ENCODE measurements around the gene RECQL5. TPM values are rescaled to one million over a fixed set of nuclear protein-coding genes. Genes with fewer than 3 reads are reported as not detected.
A peak's percentile ranks its signal among the peaks of the same experiment; 100 is the strongest.

The RECQL5 gene
- total RNA-seq, 1 experiment from 2014 or later = 46.1 TPM

DNA sequence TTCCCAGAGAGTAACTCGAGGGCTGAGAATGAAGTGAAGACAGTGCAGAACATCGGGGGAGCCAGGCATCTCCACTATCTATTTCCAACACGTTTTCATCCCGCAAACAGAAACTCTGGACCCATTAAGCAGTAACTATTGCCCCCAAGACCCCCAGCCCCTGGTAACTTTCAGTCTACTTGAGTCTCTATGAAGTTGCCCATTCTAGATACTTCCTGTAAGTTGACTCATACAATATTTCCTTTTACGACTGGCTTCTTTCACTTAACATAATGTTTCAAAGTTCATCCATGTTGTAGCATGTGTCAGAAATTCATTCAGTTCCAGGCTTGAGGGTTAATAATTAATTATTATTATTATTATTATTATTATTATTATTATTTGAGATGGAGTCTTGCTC is 59.9 kb downstream of the RECQL5 start:
- Histone ChIP-seq H3K36me3 (ENCODE audit: control insufficient read depth, insufficient read depth, low read length) (no peaks in the 10 kb centered on the region), H3K4me3 (ENCODE audit: low read depth in 2 of 2, low read length in 2 of 2) (no peak overlapping the region), H3K27ac (ENCODE audit: low read length) (no peak overlapping the region), H3K9me3 (ENCODE audit: control insufficient read depth, insufficient read depth, low read depth, low read length) (no peaks in the 10 kb centered on the region), H3K4me1 (ENCODE audit: control insufficient read depth, insufficient read depth, low read length) (no peaks in the 10 kb centered on the region), H3K27me3 (ENCODE audit: control insufficient read depth, insufficient read depth, low read length) (no peaks in the 10 kb centered on the region)
- no peak for TF ChIP-seq POLR2AphosphoS5 (IDR thresholded peaks at IDR 0.05; ENCODE audit: low read depth, low read length)
- no peak for TF ChIP-seq TCF7L2 (IDR thresholded peaks at IDR 0.05; ENCODE audit: low read depth, low read length)
- TF ChIP-seq, protein P1, sequence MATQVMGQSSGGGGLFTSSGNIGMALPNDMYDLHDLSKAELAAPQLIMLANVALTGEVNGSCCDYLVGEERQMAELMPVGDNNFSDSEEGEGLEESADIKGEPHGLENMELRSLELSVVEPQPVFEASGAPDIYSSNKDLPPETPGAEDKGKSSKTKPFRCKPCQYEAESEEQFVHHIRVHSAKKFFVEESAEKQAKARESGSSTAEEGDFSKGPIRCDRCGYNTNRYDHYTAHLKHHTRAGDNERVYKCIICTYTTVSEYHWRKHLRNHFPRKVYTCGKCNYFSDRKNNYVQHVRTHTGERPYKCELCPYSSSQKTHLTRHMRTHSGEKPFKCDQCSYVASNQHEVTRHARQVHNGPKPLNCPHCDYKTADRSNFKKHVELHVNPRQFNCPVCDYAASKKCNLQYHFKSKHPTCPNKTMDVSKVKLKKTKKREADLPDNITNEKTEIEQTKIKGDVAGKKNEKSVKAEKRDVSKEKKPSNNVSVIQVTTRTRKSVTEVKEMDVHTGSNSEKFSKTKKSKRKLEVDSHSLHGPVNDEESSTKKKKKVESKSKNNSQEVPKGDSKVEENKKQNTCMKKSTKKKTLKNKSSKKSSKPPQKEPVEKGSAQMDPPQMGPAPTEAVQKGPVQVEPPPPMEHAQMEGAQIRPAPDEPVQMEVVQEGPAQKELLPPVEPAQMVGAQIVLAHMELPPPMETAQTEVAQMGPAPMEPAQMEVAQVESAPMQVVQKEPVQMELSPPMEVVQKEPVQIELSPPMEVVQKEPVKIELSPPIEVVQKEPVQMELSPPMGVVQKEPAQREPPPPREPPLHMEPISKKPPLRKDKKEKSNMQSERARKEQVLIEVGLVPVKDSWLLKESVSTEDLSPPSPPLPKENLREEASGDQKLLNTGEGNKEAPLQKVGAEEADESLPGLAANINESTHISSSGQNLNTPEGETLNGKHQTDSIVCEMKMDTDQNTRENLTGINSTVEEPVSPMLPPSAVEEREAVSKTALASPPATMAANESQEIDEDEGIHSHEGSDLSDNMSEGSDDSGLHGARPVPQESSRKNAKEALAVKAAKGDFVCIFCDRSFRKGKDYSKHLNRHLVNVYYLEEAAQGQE (IDR thresholded peaks at IDR 0.05; ENCODE audit: insufficient read depth in 1 of 2, low read depth in 2 of 2, low read length in 1 of 2) = no peak
- TF ChIP-seq SIN3A (IDR thresholded peaks at IDR 0.05; ENCODE audit: borderline replicate concordance, insufficient read depth, low read depth, low read length) = no peak
- TF ChIP-seq, protein P2, sequence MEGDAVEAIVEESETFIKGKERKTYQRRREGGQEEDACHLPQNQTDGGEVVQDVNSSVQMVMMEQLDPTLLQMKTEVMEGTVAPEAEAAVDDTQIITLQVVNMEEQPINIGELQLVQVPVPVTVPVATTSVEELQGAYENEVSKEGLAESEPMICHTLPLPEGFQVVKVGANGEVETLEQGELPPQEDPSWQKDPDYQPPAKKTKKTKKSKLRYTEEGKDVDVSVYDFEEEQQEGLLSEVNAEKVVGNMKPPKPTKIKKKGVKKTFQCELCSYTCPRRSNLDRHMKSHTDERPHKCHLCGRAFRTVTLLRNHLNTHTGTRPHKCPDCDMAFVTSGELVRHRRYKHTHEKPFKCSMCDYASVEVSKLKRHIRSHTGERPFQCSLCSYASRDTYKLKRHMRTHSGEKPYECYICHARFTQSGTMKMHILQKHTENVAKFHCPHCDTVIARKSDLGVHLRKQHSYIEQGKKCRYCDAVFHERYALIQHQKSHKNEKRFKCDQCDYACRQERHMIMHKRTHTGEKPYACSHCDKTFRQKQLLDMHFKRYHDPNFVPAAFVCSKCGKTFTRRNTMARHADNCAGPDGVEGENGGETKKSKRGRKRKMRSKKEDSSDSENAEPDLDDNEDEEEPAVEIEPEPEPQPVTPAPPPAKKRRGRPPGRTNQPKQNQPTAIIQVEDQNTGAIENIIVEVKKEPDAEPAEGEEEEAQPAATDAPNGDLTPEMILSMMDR (IDR thresholded peaks at IDR 0.05) = no peak
- in situ Hi-C loops (cut with HindIII; ENCODE audit: low pct_unique_long_range_greater_than_20kb, low sequenced_read_pairs) (no loop called here), intact Hi-C loops (cut with micrococcal nuclease; ENCODE audit: unreplicated experiment) (no loop called here)
- ATAC-seq (no peak), DNase-seq (ENCODE audit: low read depth, low spot score) (no peak)
- BruUV-seq (replicated peaks) = no TSS peak
- ChIA-PET POLR2A (no interaction called here), CTCF (no interaction called here)

DNA sequence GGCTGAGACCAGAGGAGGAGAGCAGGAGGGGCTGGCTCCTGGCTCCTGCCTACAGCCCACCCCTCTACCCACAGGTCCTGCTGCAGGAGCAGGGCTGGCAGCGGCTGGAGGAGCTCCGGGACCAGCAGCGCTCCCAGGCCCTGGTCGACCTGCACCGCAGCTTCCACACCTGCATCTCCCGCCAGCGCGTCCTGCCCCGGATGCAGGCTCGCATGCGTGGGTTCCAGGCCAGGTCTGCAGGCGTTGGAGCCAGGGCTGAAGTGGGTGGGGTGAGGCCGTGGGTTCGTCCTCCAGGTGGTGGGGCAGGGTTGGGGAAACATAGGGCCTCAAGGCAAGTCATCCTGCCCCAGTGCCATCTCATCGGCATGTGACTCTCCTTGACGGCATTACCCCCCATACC is 61.2 kb downstream of the RECQL5 start:
- intact Hi-C loops (cut with micrococcal nuclease; ENCODE audit: unreplicated experiment) = no loop called here
- in situ Hi-C loops (cut with HindIII; ENCODE audit: low pct_unique_long_range_greater_than_20kb, low sequenced_read_pairs) = no loop called here
- BruUV-seq (replicated peaks) = TSS peak; percentile 61
- H3K4me1 ChIP-seq (ENCODE audit: control insufficient read depth, insufficient read depth, low read length) = no peaks in the 10 kb centered on the region
- H3K27ac ChIP-seq (ENCODE audit: low read length) = no peak overlapping the region
- TF ChIP-seq SIN3A (IDR thresholded peaks at IDR 0.05; ENCODE audit: borderline replicate concordance, insufficient read depth, low read depth, low read length) (no peak), POLR2AphosphoS5 (IDR thresholded peaks at IDR 0.05; ENCODE audit: low read depth, low read length) (no peak), TCF7L2 (IDR thresholded peaks at IDR 0.05; ENCODE audit: low read depth, low read length) (no peak)
- TF ChIP-seq, protein P2 (IDR thresholded peaks at IDR 0.05) = no peak
- TF ChIP-seq, protein P1 (IDR thresholded peaks at IDR 0.05; ENCODE audit: insufficient read depth in 1 of 2, low read depth in 2 of 2, low read length in 1 of 2) = no peak
- H3K27me3 ChIP-seq (ENCODE audit: control insufficient read depth, insufficient read depth, low read length) = no peaks in the 10 kb centered on the region
- DNase-seq (ENCODE audit: low read depth, low spot score) (no peak), ATAC-seq (no peak)
- no peaks in the 10 kb centered on the region for H3K36me3 ChIP-seq (ENCODE audit: control insufficient read depth, insufficient read depth, low read length)
- CTCF ChIA-PET = no interaction called here
- POLR2A ChIA-PET = no interaction called here
- no peaks in the 10 kb centered on the region for H3K9me3 ChIP-seq (ENCODE audit: control insufficient read depth, insufficient read depth, low read depth, low read length)
- no peak overlapping the region for H3K4me3 ChIP-seq (ENCODE audit: low read depth in 2 of 2, low read length in 2 of 2)
